H9 (cell line): ENCODE data around the gene MYMK. TPM values are rescaled to one million over a fixed set of nuclear protein-coding genes. Genes with fewer than 3 reads are reported as not detected.

Source experiments
- DNase-seq: peaks from one replicate; pipeline ENCODE4 v3.0.0-alpha.2; 2017
- H2AFZ ChIP-seq: one replicate; pipeline ENCODE4 v1.6.1; 2013; ENCODE audit warnings: mild to moderate bottlenecking, low read length, control low read depth, moderate library complexity
- H2AK5ac ChIP-seq: 2 replicates; pipeline ENCODE4 v1.6.1; 2013; ENCODE audit warnings: low read length, control low read depth, mixed read lengths; ENCODE audit not compliant: insufficient read length
- H2BK120ac ChIP-seq: one replicate; pipeline ENCODE4 v1.6.1; 2013; ENCODE audit warnings: low read depth, mild to moderate bottlenecking, low read length, control low read depth, inconsistent platforms; ENCODE audit not compliant: poor library complexity, severe bottlenecking
- H2BK12ac ChIP-seq: 2 replicates; pipeline ENCODE4 v1.6.1; 2013; ENCODE audit warnings: low read length, control low read depth, mixed read lengths, low read depth; ENCODE audit not compliant: insufficient read length
- H2BK15ac ChIP-seq: 2 replicates; pipeline ENCODE4 v1.6.1; 2013; ENCODE audit warnings: low read depth, low read length, control low read depth
- H2BK20ac ChIP-seq: one replicate; pipeline ENCODE4 v1.6.1; 2013; ENCODE audit warnings: low read depth, mild to moderate bottlenecking, low read length, control low read depth, inconsistent platforms; ENCODE audit not compliant: poor library complexity, severe bottlenecking
- H2BK5ac ChIP-seq: 2 replicates; pipeline ENCODE4 v1.6.1; 2013; ENCODE audit warnings: low read length, control low read depth, mixed read lengths; ENCODE audit not compliant: insufficient read length
- H3K14ac ChIP-seq: 2 replicates; pipeline ENCODE4 v1.6.1; 2013; ENCODE audit warnings: low read length, control low read depth; ENCODE audit not compliant: insufficient read depth
- H3K18ac ChIP-seq: 2 replicates; pipeline ENCODE4 v1.6.1; 2013; ENCODE audit warnings: low read depth, mild to moderate bottlenecking, mixed read lengths, low read length, control low read depth; ENCODE audit not compliant: insufficient read length
- H3K23ac ChIP-seq: 2 replicates; pipeline ENCODE4 v1.6.1; 2013; ENCODE audit warnings: low read length, control low read depth, mixed read lengths, low read depth; ENCODE audit not compliant: insufficient read length
- H3K23me2 ChIP-seq: 2 replicates; pipeline ENCODE4 v1.6.1; 2013; ENCODE audit warnings: low read depth, mild to moderate bottlenecking, mixed read lengths, low read length, control low read depth; ENCODE audit not compliant: insufficient read length, poor library complexity, severe bottlenecking
- H3K27ac ChIP-seq: 2 replicates; pipeline ENCODE4 v1.5.1; 2013; ENCODE audit warnings: low read length, control low read depth, mixed read lengths, low read depth; ENCODE audit not compliant: insufficient read length
- H3K27me3 ChIP-seq: 2 replicates; pipeline ENCODE4 v1.6.1; 2013; ENCODE audit warnings: low read length, control low read depth, inconsistent platforms; ENCODE audit not compliant: insufficient read depth
- H3K4ac ChIP-seq: 2 replicates; pipeline ENCODE4 v1.6.1; 2013; ENCODE audit warnings: low read depth, mild to moderate bottlenecking, control low read depth, inconsistent platforms, low read length, moderate library complexity
- H3K4me1 ChIP-seq: 2 replicates; pipeline ENCODE4 v1.6.1; 2013; ENCODE audit warnings: low read length, control low read depth, inconsistent platforms; ENCODE audit not compliant: insufficient read depth
- H3K4me2 ChIP-seq: 2 replicates; pipeline ENCODE4 v1.6.1; 2013; ENCODE audit warnings: low read length, control low read depth, mixed read lengths; ENCODE audit not compliant: insufficient read length, insufficient read depth
- H3K56ac ChIP-seq: 2 replicates; pipeline ENCODE4 v1.6.1; 2013; ENCODE audit warnings: low read depth, mild to moderate bottlenecking, mixed read lengths, low read length, control low read depth; ENCODE audit not compliant: insufficient read length
- H3K79me1 ChIP-seq: 2 replicates; pipeline ENCODE4 v1.6.1; 2013; ENCODE audit warnings: low read depth, mild to moderate bottlenecking, moderate library complexity, low read length, control low read depth, inconsistent platforms; ENCODE audit not compliant: insufficient read depth, poor library complexity, severe bottlenecking
- H3K79me2 ChIP-seq: 2 replicates; pipeline ENCODE4 v1.6.1; 2013; ENCODE audit warnings: low read length, control low read depth, inconsistent platforms; ENCODE audit not compliant: insufficient read depth
- H3K9ac ChIP-seq: 2 replicates; pipeline ENCODE4 v1.6.1; 2013; ENCODE audit warnings: low read length, control low read depth, mixed read lengths; ENCODE audit not compliant: insufficient read length; ENCODE audit errors: extremely low read depth
- H3K9me3 ChIP-seq: one replicate; pipeline ENCODE4 v1.6.1; 2013; ENCODE audit warnings: low read depth, low read length, inconsistent platforms; ENCODE audit not compliant: control insufficient read depth
- H3T11ph ChIP-seq: one replicate; pipeline ENCODE4 v1.6.1; 2013; ENCODE audit warnings: mild to moderate bottlenecking, low read length, control low read depth, inconsistent platforms
- H4K20me1 ChIP-seq: one replicate; pipeline ENCODE4 v1.6.1; 2013; ENCODE audit not compliant: control insufficient read depth, insufficient read length, insufficient read depth
- H4K5ac ChIP-seq: 2 replicates; pipeline ENCODE4 v1.6.1; 2013; ENCODE audit warnings: low read depth, mild to moderate bottlenecking, mixed read lengths, low read length, control low read depth; ENCODE audit not compliant: insufficient read length
- H4K8ac ChIP-seq: replicated peaks from 2 replicates; pipeline ENCODE4 v1.6.1; 2013; ENCODE audit warnings: low read length, control low read depth, mixed read lengths, low read depth; ENCODE audit not compliant: insufficient read length
- H4K91ac ChIP-seq: 2 replicates; pipeline ENCODE4 v1.6.1; 2013; ENCODE audit warnings: low read depth, mild to moderate bottlenecking, moderate library complexity, mixed read lengths, low read length, control low read depth; ENCODE audit not compliant: insufficient read length
- H3K27ac Mint-ChIP-seq, 3 experiments: 2 replicates in 2 of 3; 3 replicates in 1 of 3; pipeline ENCODE4 v1.8.0; 2020 to 2021; ENCODE audit warnings: mixed read lengths in 3 of 3, mild to moderate bottlenecking in 1 of 3, moderate library complexity in 1 of 3
- H3K27me3 Mint-ChIP-seq: 2 replicates; pipeline ENCODE4 v1.8.0; 2021; ENCODE audit warnings: low read depth, mild to moderate bottlenecking, moderate library complexity, mixed read lengths
- H3K36me3 Mint-ChIP-seq, 3 experiments: 2 replicates in 2 of 3; 3 replicates in 1 of 3; pipeline ENCODE4 v1.8.0; 2020 to 2021; ENCODE audit warnings: low read depth in 3 of 3, mixed read lengths in 3 of 3; ENCODE audit not compliant: insufficient read depth in 1 of 3
- H3K4me1 Mint-ChIP-seq, 2 experiments: 2 replicates each; pipeline ENCODE4 v1.8.0; 2020; ENCODE audit warnings: mixed read lengths in 2 of 2
- H3K4me3 Mint-ChIP-seq, 2 experiments: 2 replicates in 1 of 2; 3 replicates in 1 of 2; pipeline ENCODE4 v1.8.0; 2020 to 2021; ENCODE audit warnings: mild to moderate bottlenecking in 2 of 2, mixed read lengths in 2 of 2, moderate library complexity in 1 of 2
- H3K9me3 Mint-ChIP-seq, 2 experiments: 2 replicates in 1 of 2; 3 replicates in 1 of 2; pipeline ENCODE4 v1.8.0; 2020; ENCODE audit warnings: mild to moderate bottlenecking in 2 of 2, mixed read lengths in 2 of 2, moderate library complexity in 1 of 2
- WGBS: extraction: QIAGEN DNeasy Blood & Tissue Kit; methylation state at CpG from one replicate; pipeline ENCODE4 v1.1.7; 2013; ENCODE audit warnings: missing lambda C conversion rate, low lambda C conversion rate, mixed read lengths; ENCODE audit not compliant: insufficient read length; ENCODE audit errors: extremely low coverage; 5-methylcytosine and 5-hydroxymethylcytosine counted together
- total RNA-seq: library from RNA; stranded (reverse); gene quantifications from 2 replicates; pipeline ENCODE4 v1.2.1, GENCODE V29; 2021
- TF ChIP-seq, protein P1 (sequence below): fragments of 200-600 bp; sonication (generic); conservative IDR thresholded peaks from 3 replicates; pipeline ENCODE4 v1.8.0; 2021; ENCODE audit warnings: antibody characterized with exemption, mild to moderate bottlenecking

MYMK gene
- total RNA-seq, 1 experiment from 2014 or later = not detected

- H2BK12ac ChIP-seq = no peak overlapping the region
- Mint-ChIP-seq H3K27me3 (peaks cover 6% of the 10 kb centered on the region), H3K4me1 (peaks cover 0 to 6% of the 10 kb centered on the region in 2 experiments; a peak in 1 of 4 replicates), H3K36me3 (no peaks in the 10 kb centered on the region), H3K9me3 (no peaks in the 10 kb centered on the region), H3K4me3 (no peak overlapping the region; a peak in 1 of 5 replicates), H3K27ac (no peak overlapping the region)
- H3K4me1 ChIP-seq = no peaks in the 10 kb centered on the region
- no peaks in the 10 kb centered on the region for H3K23me2 ChIP-seq
- no peak overlapping the region for H3K23ac ChIP-seq
- H2AFZ ChIP-seq = no peak overlapping the region
- no peak for DNase-seq
- no peak overlapping the region for H4K8ac ChIP-seq
- H3K27ac ChIP-seq = no peak overlapping the region
- no peak overlapping the region for H3K9ac ChIP-seq
- H3K9me3 ChIP-seq = no peaks in the 10 kb centered on the region
- H3K4ac ChIP-seq = no peak overlapping the region
- H3T11ph ChIP-seq = no peak overlapping the region
- no peaks in the 10 kb centered on the region for H3K79me2 ChIP-seq
- no peak overlapping the region for H2BK15ac ChIP-seq
- no peaks in the 10 kb centered on the region for H3K79me1 ChIP-seq
- H2BK120ac ChIP-seq = no peak overlapping the region
- no CpG with 5 or more reads among the region's 17 CpGs for WGBS
- H3K18ac ChIP-seq = no peak overlapping the region
- H3K4me2 ChIP-seq = no peak overlapping the region
- H4K5ac ChIP-seq = no peak overlapping the region
- H4K20me1 ChIP-seq = no peaks in the 10 kb centered on the region
- TF ChIP-seq, protein P1, sequence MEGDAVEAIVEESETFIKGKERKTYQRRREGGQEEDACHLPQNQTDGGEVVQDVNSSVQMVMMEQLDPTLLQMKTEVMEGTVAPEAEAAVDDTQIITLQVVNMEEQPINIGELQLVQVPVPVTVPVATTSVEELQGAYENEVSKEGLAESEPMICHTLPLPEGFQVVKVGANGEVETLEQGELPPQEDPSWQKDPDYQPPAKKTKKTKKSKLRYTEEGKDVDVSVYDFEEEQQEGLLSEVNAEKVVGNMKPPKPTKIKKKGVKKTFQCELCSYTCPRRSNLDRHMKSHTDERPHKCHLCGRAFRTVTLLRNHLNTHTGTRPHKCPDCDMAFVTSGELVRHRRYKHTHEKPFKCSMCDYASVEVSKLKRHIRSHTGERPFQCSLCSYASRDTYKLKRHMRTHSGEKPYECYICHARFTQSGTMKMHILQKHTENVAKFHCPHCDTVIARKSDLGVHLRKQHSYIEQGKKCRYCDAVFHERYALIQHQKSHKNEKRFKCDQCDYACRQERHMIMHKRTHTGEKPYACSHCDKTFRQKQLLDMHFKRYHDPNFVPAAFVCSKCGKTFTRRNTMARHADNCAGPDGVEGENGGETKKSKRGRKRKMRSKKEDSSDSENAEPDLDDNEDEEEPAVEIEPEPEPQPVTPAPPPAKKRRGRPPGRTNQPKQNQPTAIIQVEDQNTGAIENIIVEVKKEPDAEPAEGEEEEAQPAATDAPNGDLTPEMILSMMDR = no peak
- H3K14ac ChIP-seq = no peak overlapping the region
- H3K56ac ChIP-seq = no peak overlapping the region
- H2BK5ac ChIP-seq = no peak overlapping the region
- no peak overlapping the region for H4K91ac ChIP-seq
- no peaks in the 10 kb centered on the region for H3K27me3 ChIP-seq
- H2AK5ac ChIP-seq = no peak overlapping the region
- H2BK20ac ChIP-seq = no peak overlapping the region
These were observed 9.0 kb downstream of the MYMK start for GRCh38 chr9:133515615-133516255.
